Body of pancreas (tissue), 4 donors: ENCODE data around the gene TNFRSF1A. TPM values are rescaled to one million over a fixed set of nuclear protein-coding genes. Genes with fewer than 3 reads are reported as not detected.

Experiments used
- ATAC-seq: fragments of 150-250 bp; one replicate; pipeline ENCODE4 v1.9.1; 2016
- DNase-seq, 4 donors: peaks; one replicate each; pipeline ENCODE4 v3.0.0-alpha.2; 2019
- H3K27ac ChIP-seq, 4 donors: fragments of 200-600 bp; sonication (generic); 1 replicate in 3 of 4; 2 replicates in 1 of 4; pipeline versions ENCODE4 v1.5.1 to v1.6.1; 2016 to 2019; ENCODE audit warnings: mild to moderate bottlenecking in 1 of 4, mixed read lengths in 1 of 4, moderate library complexity in 1 of 4
- H3K27me3 ChIP-seq, 2 donors: fragments of 200-600 bp; sonication (generic); one replicate each; pipeline ENCODE4 v1.6.0; 2016; ENCODE audit warnings: mild to moderate bottlenecking in 1 of 2
- H3K36me3 ChIP-seq, 2 donors: fragments of 200-600 bp; sonication (generic); replicated peaks in 1 of 2; 2 replicates each; pipeline ENCODE4 v1.5.1; 2016; ENCODE audit warnings: low read depth in 2 of 2; ENCODE audit not compliant: insufficient read depth in 1 of 2
- H3K4me1 ChIP-seq: fragments of 200-600 bp; sonication (generic); one replicate; pipeline ENCODE4 v1.6.0; 2016
- H3K4me3 ChIP-seq, 2 donors: fragments of 200-600 bp; sonication (generic); 1 replicate in 1 of 2; 2 replicates in 1 of 2; pipeline ENCODE4 v1.5.1; 2016 to 2019
- H3K9me3 ChIP-seq, 3 donors: fragments of 200-600 bp; sonication (generic); 1 replicate in 2 of 3; 2 replicates in 1 of 3; pipeline ENCODE4 v1.5.1; 2016
- CTCF ChIP-seq, 7 experiments: fragments of 450-650 bp in 4 of 7; fragments of 200-600 bp in 3 of 7; sonication (generic) in 3 of 7; IDR thresholded peaks; one replicate each; pipeline ENCODE4 v1.5.1; 2016 to 2019; ENCODE audit warnings: antibody characterized with exemption in 7 of 7
- POLR2A ChIP-seq, 3 donors: fragments of 450-650 bp; IDR thresholded peaks; one replicate each; pipeline ENCODE4 v1.6.1; 2016; ENCODE audit warnings: antibody characterized with exemption in 3 of 3, mild to moderate bottlenecking in 2 of 3
- WGBS, 2 donors: methylation state at CpG; one replicate each; pipeline ENCODE4 v1.1.5; 2017; 5-methylcytosine and 5-hydroxymethylcytosine counted together
- intact Hi-C: fragments of 100-400 bp; cut with DNase I; formaldehyde crosslinking; loops from one replicate; pipeline ENCODE4 v1.15.1; 2023
- total RNA-seq, 2 donors: library from RNA; depleted of rRNA; stranded (reverse); fragments of >200 nt; gene quantifications; one replicate each; pipeline ENCODE4 v1.1.0, GENCODE V29; 2016

Gene TNFRSF1A
- total RNA-seq, 2 donors from 2014 or later: 54.5 to 92.0 TPM

- Histone ChIP-seq H3K9me3 (no peaks in the 10 kb centered on the region), H3K36me3 (peaks cover 20 to 40% of the 10 kb centered on the region in 2 donors), H3K27ac (no peak overlapping the region), H3K4me3 (no peak overlapping the region), H3K4me1 (peaks cover 31% of the 10 kb centered on the region), H3K27me3 (no peaks in the 10 kb centered on the region)
- TF ChIP-seq POLR2A (IDR thresholded peaks at IDR 0.05): no peak
- no peak for TF ChIP-seq CTCF (IDR thresholded peaks at IDR 0.05)
- ATAC-seq (no peak), DNase-seq (no peak)
- 83 to 92% methylated on average over 8 to 10 of the region's 10 CpGs for WGBS, 2 donors
- intact Hi-C loops: loop anchor here (5.0 kb wide), 1 partner anchor 44 kb away; no protein-coding TSS in a partner anchor
These were observed 13.7 kb downstream of the TNFRSF1A start for GRCh38 chr12:6328045-6328779.

GRCh38 chr12:6327229-6328041, 14.4 kb downstream of the TNFRSF1A start:
- 81 to 86% methylated on average over 31 to 33 of the region's 33 CpGs for WGBS, 2 donors
- H3K4me1 ChIP-seq: peaks cover 37% of the 10 kb centered on the region
- intact Hi-C loops: loop anchor here (5.0 kb wide), 1 partner anchor 45 kb away; no protein-coding TSS in a partner anchor
- no peaks in the 10 kb centered on the region for H3K27me3 ChIP-seq
- no peaks in the 10 kb centered on the region for H3K9me3 ChIP-seq
- no peak for ATAC-seq
- H3K4me3 ChIP-seq: no peak overlapping the region
- TF ChIP-seq CTCF (IDR thresholded peaks at IDR 0.05) (no peak), POLR2A (IDR thresholded peaks at IDR 0.05) (peak in 1 of 3 donors; percentile 8)
- no peak for DNase-seq
- peaks cover 20 to 34% of the 10 kb centered on the region in 2 donors for H3K36me3 ChIP-seq
- peak overlapping the region in 1 of 4 donors; percentile 6 for H3K27ac ChIP-seq

- no peaks in the 10 kb centered on the region for H3K27me3 ChIP-seq
- no peak overlapping the region for H3K27ac ChIP-seq
- no peak overlapping the region for H3K4me3 ChIP-seq
- H3K9me3 ChIP-seq: no peaks in the 10 kb centered on the region
- intact Hi-C loops: loop anchor here (5.0 kb wide), 1 partner anchor 46 kb away; no protein-coding TSS in a partner anchor
- 67 to 74% methylated on average over 21 of the region's 21 CpGs for WGBS, 2 donors
- H3K4me1 ChIP-seq: peaks cover 44% of the 10 kb centered on the region
- TF ChIP-seq CTCF (IDR thresholded peaks at IDR 0.05): peak in 4 of 7 experiments; percentile 16 to 48 (median 38)
- no peak for TF ChIP-seq POLR2A (IDR thresholded peaks at IDR 0.05)
- DNase-seq (no peak), ATAC-seq (peak; percentile 25)
- peaks cover 20 to 32% of the 10 kb centered on the region in 2 donors for H3K36me3 ChIP-seq
These were observed 15.3 kb downstream of the TNFRSF1A start for GRCh38 chr12:6326316-6327228.

- DNase-seq: peak in 2 of 4 donors; percentile 41 to 54
- H3K9me3 ChIP-seq: no peaks in the 10 kb centered on the region
- peak; percentile 22 for ATAC-seq
- 50 to 54% methylated on average over 6 of the region's 6 CpGs for WGBS, 2 donors
- H3K27ac ChIP-seq: peak overlapping the region in 1 of 4 donors; percentile 42
- no peak overlapping the region for H3K4me3 ChIP-seq
- peaks cover 19 to 20% of the 10 kb centered on the region in 2 donors for H3K36me3 ChIP-seq
- H3K27me3 ChIP-seq: no peaks in the 10 kb centered on the region
- intact Hi-C loops: loop anchor here (5.0 kb wide), 1 partner anchor 47 kb away; no protein-coding TSS in a partner anchor
- TF ChIP-seq POLR2A (IDR thresholded peaks at IDR 0.05) (no peak), CTCF (IDR thresholded peaks at IDR 0.05) (no peak)
- peaks cover 44% of the 10 kb centered on the region for H3K4me1 ChIP-seq
These were observed 16.7 kb downstream of the TNFRSF1A start for GRCh38 chr12:6324936-6325750.
